NT2/D1 (cell line): ENCODE results near the gene DPY19L2.
"Not testable (repeated sequence)": the region's sequence is repeated elsewhere in the genome, so short reads cannot be mapped to it uniquely, and the experiment has no call there.

ENCODE experiments used
- DNase-seq: peaks from one replicate; pipeline ENCODE4 v3.0.0-alpha.2; 2011; ENCODE audit warnings: low read depth, low spot score
- H3K27me3 ChIP-seq: 2 replicates; pipeline ENCODE4 v1.6.0; 2011; ENCODE audit warnings: mild to moderate bottlenecking; ENCODE audit not compliant: insufficient read length, insufficient read depth
- H3K36me3 ChIP-seq: 2 replicates; pipeline ENCODE4 v1.6.1; 2011; ENCODE audit warnings: mild to moderate bottlenecking, low read length, mixed read lengths; ENCODE audit not compliant: insufficient read depth, insufficient read length
- H3K4me1 ChIP-seq: 2 replicates; pipeline ENCODE4 v1.5.1; 2011; ENCODE audit not compliant: insufficient read depth, insufficient read length
- H3K4me3 ChIP-seq: 2 replicates; pipeline ENCODE4 v1.5.1; 2011; ENCODE audit warnings: low read depth; ENCODE audit not compliant: insufficient read length
- H3K9ac ChIP-seq: 2 replicates; pipeline ENCODE4 v1.6.0; 2011; ENCODE audit warnings: low read depth; ENCODE audit not compliant: insufficient read length
- H3K9me3 ChIP-seq: 2 replicates; pipeline ENCODE4 v1.5.1; 2011; ENCODE audit warnings: mild to moderate bottlenecking, low read length; ENCODE audit not compliant: insufficient read depth

The DPY19L2 gene

GRCh38 chr12:63604985-63605384, 63.3 kb downstream of the DPY19L2 start:
- H3K9ac ChIP-seq, H3K4me1 ChIP-seq, H3K27me3 ChIP-seq, DNase-seq, H3K9me3 ChIP-seq, H3K4me3 ChIP-seq, H3K36me3 ChIP-seq: not testable (repeated sequence)

- not testable (repeated sequence) for H3K27me3 ChIP-seq, H3K9me3 ChIP-seq, H3K4me3 ChIP-seq, DNase-seq, H3K4me1 ChIP-seq, H3K9ac ChIP-seq, H3K36me3 ChIP-seq
Observed at GRCh38 chr12:63594828-63595227, 73.5 kb downstream of the DPY19L2 start.

GRCh38 chr12:63584426-63584825, 83.9 kb downstream of the DPY19L2 start:
- H3K9me3 ChIP-seq, DNase-seq, H3K27me3 ChIP-seq, H3K4me1 ChIP-seq, H3K9ac ChIP-seq, H3K4me3 ChIP-seq, H3K36me3 ChIP-seq: not testable (repeated sequence)

GRCh38 chr12:63583289-63583688, 85.0 kb downstream of the DPY19L2 start:
- not testable (repeated sequence) for H3K36me3 ChIP-seq, H3K9me3 ChIP-seq, H3K4me1 ChIP-seq, H3K4me3 ChIP-seq, H3K9ac ChIP-seq, H3K27me3 ChIP-seq, DNase-seq

DNA sequence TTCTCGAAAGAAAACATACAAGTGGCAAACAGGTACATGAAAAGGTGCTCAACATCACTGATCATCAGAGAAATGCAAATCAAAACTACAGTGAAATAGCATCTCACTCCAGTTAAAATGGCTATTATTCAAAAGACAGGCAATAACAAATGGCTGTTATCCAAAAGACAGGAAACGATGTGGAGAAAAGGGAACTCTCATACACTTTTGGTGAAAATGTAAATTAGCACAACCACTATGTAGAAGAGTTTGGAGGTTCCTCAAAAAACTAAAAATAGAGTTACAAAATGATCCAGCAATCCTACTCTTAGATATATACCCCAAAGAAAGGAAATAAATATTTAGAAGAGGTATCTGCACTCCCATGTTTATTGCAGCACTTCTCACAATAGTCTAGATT, 90.7 kb downstream of the DPY19L2 start:
- not testable (repeated sequence) for H3K4me1 ChIP-seq, H3K36me3 ChIP-seq, H3K4me3 ChIP-seq, H3K27me3 ChIP-seq, H3K9me3 ChIP-seq, H3K9ac ChIP-seq, DNase-seq

GRCh38 chr12:63572038-63572437, 96.3 kb downstream of the DPY19L2 start:
- not testable (repeated sequence) for H3K4me3 ChIP-seq, H3K27me3 ChIP-seq, H3K9me3 ChIP-seq, H3K36me3 ChIP-seq, H3K4me1 ChIP-seq, DNase-seq, H3K9ac ChIP-seq

GRCh38 chr12:63558445-63558844, 109.8 kb downstream of the DPY19L2 start:
- not testable (repeated sequence) for H3K4me3 ChIP-seq, H3K4me1 ChIP-seq, H3K27me3 ChIP-seq, DNase-seq, H3K9ac ChIP-seq, H3K9me3 ChIP-seq, H3K36me3 ChIP-seq

DNA sequence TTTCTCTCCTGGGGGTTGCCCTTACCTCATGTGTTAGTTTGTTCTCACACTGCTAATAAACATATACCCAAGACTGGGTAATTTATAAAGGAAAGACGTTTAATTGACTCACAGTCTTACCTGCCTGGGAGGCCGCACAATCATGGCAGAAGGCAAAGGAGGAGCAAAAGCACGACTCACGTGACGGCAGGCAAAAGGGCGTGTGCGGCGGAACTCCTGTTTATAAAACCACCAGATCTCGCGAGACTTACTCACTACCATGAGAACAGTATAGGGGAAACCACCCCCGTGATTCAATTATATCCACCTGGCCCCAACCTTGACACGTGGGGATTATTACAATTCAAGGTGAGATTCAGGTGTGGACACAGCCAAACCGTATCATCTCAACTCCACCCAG, 116.9 kb downstream of the DPY19L2 start:
- not testable (repeated sequence) for DNase-seq, H3K36me3 ChIP-seq, H3K4me1 ChIP-seq, H3K4me3 ChIP-seq, H3K9me3 ChIP-seq, H3K9ac ChIP-seq, H3K27me3 ChIP-seq

DNA sequence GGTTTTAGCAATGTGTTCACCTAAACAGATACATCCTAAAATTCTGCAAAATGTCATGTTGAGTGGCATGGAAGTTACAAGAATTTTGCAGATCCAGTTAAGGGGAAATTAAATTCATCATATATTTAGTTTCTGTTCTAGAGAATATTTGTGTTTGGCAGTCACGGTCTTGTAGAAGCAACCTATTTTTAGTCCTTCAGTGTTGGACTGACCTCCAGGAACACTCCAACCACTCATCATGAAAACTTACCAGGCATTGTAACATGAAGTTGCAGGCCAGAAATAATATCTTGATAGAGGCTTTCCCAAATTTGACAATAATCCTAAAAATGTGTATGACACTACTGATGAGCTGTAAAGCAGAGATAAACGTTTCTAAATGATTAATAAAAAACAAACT, 119.3 kb downstream of the DPY19L2 start:
- H3K4me3 ChIP-seq, H3K36me3 ChIP-seq, H3K9ac ChIP-seq, H3K4me1 ChIP-seq, DNase-seq, H3K27me3 ChIP-seq, H3K9me3 ChIP-seq: not testable (repeated sequence)

GRCh38 chr12:63545298-63545916, 122.9 kb downstream of the DPY19L2 start:
- H3K9me3 ChIP-seq, DNase-seq, H3K9ac ChIP-seq, H3K27me3 ChIP-seq, H3K4me1 ChIP-seq, H3K4me3 ChIP-seq, H3K36me3 ChIP-seq: not testable (repeated sequence)

- DNase-seq, H3K9ac ChIP-seq, H3K4me1 ChIP-seq, H3K4me3 ChIP-seq, H3K36me3 ChIP-seq, H3K27me3 ChIP-seq, H3K9me3 ChIP-seq: not testable (repeated sequence)
Observed at GRCh38 chr12:63538656-63539055, 129.6 kb downstream of the DPY19L2 start.

- not testable (repeated sequence) for H3K9me3 ChIP-seq, H3K27me3 ChIP-seq, H3K4me3 ChIP-seq
Observed at GRCh38 chr12:63537838-63538237, 130.5 kb downstream of the DPY19L2 start.

GRCh38 chr12:63529641-63530040, 138.7 kb downstream of the DPY19L2 start:
- H3K4me1 ChIP-seq, H3K27me3 ChIP-seq, H3K4me3 ChIP-seq, H3K9me3 ChIP-seq, H3K36me3 ChIP-seq, DNase-seq, H3K9ac ChIP-seq: not testable (repeated sequence)

More at GRCh38 chr12:63537838-63538237, 130.5 kb downstream of the DPY19L2 start:
- not testable (repeated sequence) for H3K36me3 ChIP-seq, DNase-seq, H3K9ac ChIP-seq, H3K4me1 ChIP-seq
